HCT116 (cell line): ENCODE results near the gene MAMLD1.

Source experiments
- CTCF ChIP-seq, 3 experiments: fragments of 200-600 bp in 1 of 3; sonication (generic) in 1 of 3; IDR thresholded peaks in 2 of 3; conservative IDR thresholded peaks in 1 of 3; 2 replicates each; pipeline ENCODE4 v1.5.1; 2012 to 2017; ENCODE audit warnings: low read depth in 2 of 3, low read length in 2 of 3, antibody characterized with exemption in 1 of 3, borderline replicate concordance in 1 of 3, control low read depth in 1 of 3, mild to moderate bottlenecking in 1 of 3, mixed read lengths in 1 of 3, mixed run types in 1 of 3, moderate library complexity in 1 of 3; ENCODE audit not compliant: insufficient read depth in 1 of 3
- EZH2 ChIP-seq: fragments of 200-600 bp; sonication (generic); IDR thresholded peaks from 2 replicates; pipeline ENCODE4 v1.6.1; 2017; ENCODE audit warnings: antibody characterized with exemption, mixed run types
- EZH2phosphoT487 ChIP-seq: fragments of 200-600 bp; IDR thresholded peaks from 2 replicates; pipeline ENCODE4 v1.6.1; 2018; ENCODE audit warnings: antibody characterized with exemption, borderline replicate concordance
- MAX ChIP-seq: IDR thresholded peaks from 2 replicates; pipeline ENCODE4 v1.6.1; 2012
- POLR2A ChIP-seq: IDR thresholded peaks from 2 replicates; pipeline ENCODE4 v1.7.0; 2011; ENCODE audit warnings: borderline replicate concordance; ENCODE audit not compliant: insufficient read depth, insufficient read length; ENCODE audit errors: extremely low read depth
- POLR2AphosphoS5 ChIP-seq: IDR thresholded peaks from 2 replicates; pipeline ENCODE4 v1.6.1; 2011; ENCODE audit warnings: mild to moderate bottlenecking, low read depth, low read length, moderate library complexity
- SIN3A ChIP-seq: IDR thresholded peaks from 2 replicates; pipeline ENCODE4 v1.6.1; 2012; ENCODE audit warnings: low read depth
- SP1 ChIP-seq: IDR thresholded peaks from 2 replicates; pipeline ENCODE4 v1.6.1; 2012; ENCODE audit warnings: low read depth
- ZBTB33 ChIP-seq: IDR thresholded peaks from 2 replicates; pipeline ENCODE4 v1.6.1; 2011; ENCODE audit warnings: mild to moderate bottlenecking, low read length, moderate library complexity; ENCODE audit not compliant: insufficient replicate concordance; ENCODE audit errors: extremely low read depth
- ZFX ChIP-seq: fragments of 450-650 bp; IDR thresholded peaks from 2 replicates; pipeline ENCODE4 v1.6.1; 2017
- ZNF274 ChIP-seq: fragments of 200-500 bp; sonication (Bioruptor generic); IDR thresholded peaks from 2 replicates; pipeline ENCODE4 v1.6.1; 2014; ENCODE audit warnings: mild to moderate bottlenecking, low read depth, low read length, inconsistent platforms

- TF ChIP-seq ZFX, result no peak
- TF ChIP-seq CTCF (IDR thresholded peaks at IDR 0.05 in 2 of 3, conservative IDR thresholded peaks at IDR 0.05 in 1 of 3; ENCODE audit: borderline replicate concordance in 1 of 3, insufficient read depth in 1 of 3, low read depth in 2 of 3, low read length in 2 of 3), result no peak
- TF ChIP-seq POLR2AphosphoS5, result no peak
- no peak for TF ChIP-seq EZH2
- TF ChIP-seq POLR2A, result no peak
- no peak for TF ChIP-seq ZNF274
- TF ChIP-seq MAX, result no peak
- no peak for TF ChIP-seq EZH2phosphoT487
- TF ChIP-seq ZBTB33, result no peak
- TF ChIP-seq SP1, result no peak
- no peak for TF ChIP-seq SIN3A
Measured at GRCh38 chrX:150370589-150371312, 7.6 kb downstream of the MAMLD1 start.
